ENCODE measurements around the gene EXT2.

The EXT2 gene

DNA sequence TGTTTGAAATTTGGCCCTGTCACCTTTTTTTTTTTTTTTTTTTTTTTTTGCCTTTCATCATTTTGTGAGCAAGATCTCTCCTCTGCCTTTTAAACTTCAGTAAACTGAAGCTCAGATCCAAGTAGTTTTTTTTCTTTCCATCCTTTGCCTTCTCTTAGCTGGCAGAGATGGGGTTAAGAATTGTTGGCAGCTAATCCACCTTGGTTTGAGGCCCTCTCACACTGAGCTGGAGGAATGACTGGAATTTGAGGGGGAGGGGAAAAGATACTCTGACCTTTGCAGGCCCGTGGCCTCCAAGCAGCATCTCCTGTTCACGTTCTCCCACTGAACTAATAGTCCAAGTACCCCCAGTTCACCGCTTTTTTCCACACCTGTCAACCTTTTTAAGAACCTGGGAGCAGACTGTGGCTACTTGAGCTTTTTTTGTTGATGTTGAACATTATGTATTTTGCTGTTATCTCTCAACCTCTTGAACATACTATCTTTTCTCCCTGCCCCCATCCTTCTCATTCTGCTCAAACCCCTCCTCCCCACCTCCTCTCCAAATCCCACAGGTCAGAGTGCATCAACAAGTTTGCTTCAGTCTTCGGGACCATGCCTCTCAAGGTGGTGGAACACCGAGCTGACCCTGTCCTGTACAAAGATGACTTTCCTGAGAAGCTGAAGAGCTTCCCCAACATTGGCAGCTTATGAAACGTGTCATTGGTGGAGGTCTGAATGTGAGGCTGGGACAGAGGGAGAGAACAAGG lies 148.3 kb downstream of the EXT2 start:
- TF ChIP-seq, protein P1, sequence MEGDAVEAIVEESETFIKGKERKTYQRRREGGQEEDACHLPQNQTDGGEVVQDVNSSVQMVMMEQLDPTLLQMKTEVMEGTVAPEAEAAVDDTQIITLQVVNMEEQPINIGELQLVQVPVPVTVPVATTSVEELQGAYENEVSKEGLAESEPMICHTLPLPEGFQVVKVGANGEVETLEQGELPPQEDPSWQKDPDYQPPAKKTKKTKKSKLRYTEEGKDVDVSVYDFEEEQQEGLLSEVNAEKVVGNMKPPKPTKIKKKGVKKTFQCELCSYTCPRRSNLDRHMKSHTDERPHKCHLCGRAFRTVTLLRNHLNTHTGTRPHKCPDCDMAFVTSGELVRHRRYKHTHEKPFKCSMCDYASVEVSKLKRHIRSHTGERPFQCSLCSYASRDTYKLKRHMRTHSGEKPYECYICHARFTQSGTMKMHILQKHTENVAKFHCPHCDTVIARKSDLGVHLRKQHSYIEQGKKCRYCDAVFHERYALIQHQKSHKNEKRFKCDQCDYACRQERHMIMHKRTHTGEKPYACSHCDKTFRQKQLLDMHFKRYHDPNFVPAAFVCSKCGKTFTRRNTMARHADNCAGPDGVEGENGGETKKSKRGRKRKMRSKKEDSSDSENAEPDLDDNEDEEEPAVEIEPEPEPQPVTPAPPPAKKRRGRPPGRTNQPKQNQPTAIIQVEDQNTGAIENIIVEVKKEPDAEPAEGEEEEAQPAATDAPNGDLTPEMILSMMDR (IDR thresholded peaks at IDR 0.05; ENCODE audit: insufficient read depth, low read length, poor library complexity, severe bottlenecking), result no peak
- DNase-seq (ENCODE audit: extremely low read depth, insufficient read length), result no peak

DNA sequence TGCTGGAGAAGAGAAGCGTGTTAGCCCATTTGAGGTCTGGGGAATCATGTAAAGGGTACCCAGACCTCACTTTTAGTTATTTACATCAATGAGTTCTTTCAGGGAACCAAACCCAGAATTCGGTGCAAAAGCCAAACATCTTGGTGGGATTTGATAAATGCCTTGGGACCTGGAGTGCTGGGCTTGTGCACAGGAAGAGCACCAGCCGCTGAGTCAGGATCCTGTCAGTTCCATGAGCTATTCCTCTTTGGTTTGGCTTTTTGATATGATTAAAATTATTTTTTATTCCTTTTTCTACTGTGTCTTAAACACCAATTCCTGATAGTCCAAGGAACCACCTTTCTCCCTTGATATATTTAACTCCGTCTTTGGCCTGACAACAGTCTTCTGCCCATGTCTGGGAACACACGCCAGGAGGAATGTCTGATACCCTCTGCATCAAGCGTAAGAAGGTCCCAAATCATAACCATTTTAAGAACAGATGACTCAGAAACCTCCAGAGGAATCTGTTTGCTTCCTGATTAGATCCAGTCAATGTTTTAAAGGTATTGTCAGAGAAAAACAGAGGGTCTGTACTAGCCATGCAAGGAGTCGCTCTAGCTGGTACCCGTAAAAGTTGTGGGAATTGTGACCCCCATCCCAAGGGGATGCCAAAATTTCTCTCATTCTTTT lies 149.3 kb downstream of the EXT2 start:
- TF ChIP-seq, protein P1 (IDR thresholded peaks at IDR 0.05; ENCODE audit: insufficient read depth, low read length, poor library complexity, severe bottlenecking), result no peak
- no peak overlapping the region for H3K4me3 ChIP-seq (replicated peaks; ENCODE audit: low read depth, low read length)
- no peaks in the 10 kb centered on the region; the same call in none of the 2 replicates for H3K36me3 ChIP-seq (ENCODE audit: control insufficient read depth, insufficient read depth, low read length)
- no peak for DNase-seq (ENCODE audit: extremely low read depth, insufficient read length)
- no peaks in the 10 kb centered on the region for H3K27me3 ChIP-seq (replicated peaks; ENCODE audit: control insufficient read depth, insufficient read depth, low read length)

More for the DNA sequence above, 148.3 kb downstream of the EXT2 start:
- Histone ChIP-seq H3K36me3 (ENCODE audit: control insufficient read depth, insufficient read depth, low read length) (no peaks in the 10 kb centered on the region; the same call in none of the 2 replicates), H3K27me3 (replicated peaks; ENCODE audit: control insufficient read depth, insufficient read depth, low read length) (no peaks in the 10 kb centered on the region), H3K4me3 (replicated peaks; ENCODE audit: low read depth, low read length) (no peak overlapping the region)

DNA sequence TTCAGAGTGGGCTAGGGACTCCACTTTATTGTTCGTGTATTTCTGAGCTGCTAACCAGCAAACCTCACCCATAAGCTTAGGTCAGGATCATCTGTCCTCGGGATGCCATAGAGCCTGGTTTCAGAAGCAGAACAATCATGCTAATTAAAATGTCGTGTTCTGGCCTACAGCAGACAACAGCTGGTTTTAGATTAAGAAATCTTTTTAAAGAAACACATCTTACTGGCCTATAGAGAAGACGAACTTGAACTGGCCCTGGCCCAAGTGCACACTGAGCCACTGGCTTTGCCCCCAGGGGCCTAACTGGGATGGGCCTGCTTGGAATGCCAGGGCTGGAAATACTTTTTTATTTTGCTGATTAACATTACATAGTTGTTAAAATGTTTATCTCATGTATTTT lies 151.2 kb downstream of the EXT2 start:
- TF ChIP-seq, protein P1 (IDR thresholded peaks at IDR 0.05; ENCODE audit: insufficient read depth, low read length, poor library complexity, severe bottlenecking), result no peak
- DNase-seq (ENCODE audit: extremely low read depth, insufficient read length), result no peak

DNA sequence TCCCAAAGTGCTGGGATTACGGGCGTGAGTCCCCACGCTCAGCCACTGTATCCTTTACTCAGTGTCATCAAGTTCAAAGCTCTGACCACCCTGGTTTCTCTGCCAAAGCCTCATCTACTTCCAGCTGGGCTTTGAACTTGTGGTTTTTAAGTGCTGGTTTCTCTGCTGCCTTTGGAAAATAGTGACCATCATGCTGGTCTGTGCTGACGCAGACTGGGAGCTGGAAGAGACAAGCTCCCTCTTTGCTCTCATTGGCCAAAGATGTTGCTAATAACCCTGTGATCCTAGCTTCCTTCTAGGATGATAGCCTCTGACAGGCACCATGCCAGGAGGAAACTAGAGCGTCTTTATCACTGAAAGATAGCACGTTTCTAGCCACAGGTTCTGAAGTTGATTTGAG lies 152.0 kb downstream of the EXT2 start:
- Histone ChIP-seq H3K36me3 (ENCODE audit: control insufficient read depth, insufficient read depth, low read length) (no peaks in the 10 kb centered on the region; the same call in none of the 2 replicates), H3K27me3 (replicated peaks; ENCODE audit: control insufficient read depth, insufficient read depth, low read length) (no peaks in the 10 kb centered on the region), H3K4me3 (replicated peaks; ENCODE audit: low read depth, low read length) (no peak overlapping the region)
- TF ChIP-seq, protein P1 (IDR thresholded peaks at IDR 0.05; ENCODE audit: insufficient read depth, low read length, poor library complexity, severe bottlenecking), result no peak
- DNase-seq (ENCODE audit: extremely low read depth, insufficient read length), result no peak

More for the DNA sequence above, 151.2 kb downstream of the EXT2 start:
- Histone ChIP-seq H3K36me3 (ENCODE audit: control insufficient read depth, insufficient read depth, low read length) (no peaks in the 10 kb centered on the region; the same call in none of the 2 replicates), H3K4me3 (replicated peaks; ENCODE audit: low read depth, low read length) (no peak overlapping the region), H3K27me3 (replicated peaks; ENCODE audit: control insufficient read depth, insufficient read depth, low read length) (no peaks in the 10 kb centered on the region)

DNA sequence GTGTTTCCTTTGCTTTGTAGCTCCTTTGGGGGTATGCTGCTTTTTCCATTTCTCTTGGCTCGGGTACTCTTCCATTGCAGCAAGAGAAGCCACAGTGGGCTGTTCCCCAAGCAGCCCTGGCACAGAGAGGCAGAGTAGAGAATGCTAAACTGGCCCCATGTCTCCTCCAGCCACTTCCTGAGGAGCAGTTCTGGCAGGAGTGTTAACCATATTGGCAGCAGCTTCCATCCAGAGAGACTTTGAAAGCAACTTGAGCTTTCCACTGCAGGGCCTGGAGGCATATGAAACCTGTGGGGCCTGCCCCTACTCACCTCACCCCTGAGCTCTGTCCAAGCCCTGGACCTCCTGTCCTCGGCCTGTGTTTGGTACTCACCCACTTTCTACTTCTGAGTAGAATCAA lies 152.6 kb downstream of the EXT2 start:
- no peaks in the 10 kb centered on the region; the same call in none of the 2 replicates for H3K36me3 ChIP-seq (ENCODE audit: control insufficient read depth, insufficient read depth, low read length)
- H3K4me3 ChIP-seq (replicated peaks; ENCODE audit: low read depth, low read length), result no peak overlapping the region
- no peak for DNase-seq (ENCODE audit: extremely low read depth, insufficient read length)
- no peaks in the 10 kb centered on the region for H3K27me3 ChIP-seq (replicated peaks; ENCODE audit: control insufficient read depth, insufficient read depth, low read length)
- TF ChIP-seq, protein P1 (IDR thresholded peaks at IDR 0.05; ENCODE audit: insufficient read depth, low read length, poor library complexity, severe bottlenecking), result no peak
